ENCODE results near the gene CASK.
"Not testable (repeated sequence)": the region's sequence is repeated elsewhere in the genome, so short reads cannot be mapped to it uniquely, and the experiment has no call there.

CASK gene

DNA sequence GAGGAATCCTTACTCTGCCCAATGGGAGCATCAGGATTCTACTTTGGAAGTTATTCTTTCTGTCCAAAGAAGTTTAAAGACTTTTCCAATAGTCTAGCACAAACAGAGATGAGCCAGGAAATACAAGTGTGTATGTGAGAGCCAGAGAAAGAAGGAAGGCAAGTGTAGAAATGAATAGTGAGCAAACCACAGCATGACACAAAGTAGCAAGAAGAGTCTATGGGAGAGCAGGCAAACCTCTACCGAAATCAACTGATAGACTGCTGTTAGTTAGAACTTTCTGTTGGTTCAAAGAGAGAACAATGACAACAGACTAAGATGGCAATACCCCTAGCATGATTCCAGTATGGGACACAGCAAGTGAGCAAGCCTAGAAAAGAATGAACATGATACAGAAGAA, 250.7 kb downstream of the CASK start:
- H3K27ac Mint-ChIP-seq: no peak overlapping the region
- peaks cover 14% of the 10 kb centered on the region for H3K36me3 Mint-ChIP-seq
- no peaks in the 10 kb centered on the region for H3K27me3 Mint-ChIP-seq
- no peaks in the 10 kb centered on the region for H3K9me3 Mint-ChIP-seq
- H3K4me3 Mint-ChIP-seq: no peak overlapping the region
- H3K4me1 Mint-ChIP-seq: peaks cover 11% of the 10 kb centered on the region

- Mint-ChIP-seq H3K27ac (no peak overlapping the region), H3K4me3 (no peak overlapping the region), H3K4me1 (peaks cover 24% of the 10 kb centered on the region), H3K36me3 (peaks cover 8% of the 10 kb centered on the region), H3K27me3 (no peaks in the 10 kb centered on the region), H3K9me3 (no peaks in the 10 kb centered on the region)
These were observed 252.3 kb downstream of the CASK start for GRCh38 chrX:41671082-41671481.

- Mint-ChIP-seq H3K9me3 (no peaks in the 10 kb centered on the region), H3K4me3 (no peak overlapping the region), H3K27ac (no peak overlapping the region), H3K27me3 (no peaks in the 10 kb centered on the region), H3K4me1 (peaks cover 30% of the 10 kb centered on the region), H3K36me3 (peaks cover 11% of the 10 kb centered on the region)
These were observed 253.2 kb downstream of the CASK start for GRCh38 chrX:41670112-41670511.

GRCh38 chrX:41667631-41668030, 255.7 kb downstream of the CASK start:
- Mint-ChIP-seq H3K27me3 (no peaks in the 10 kb centered on the region), H3K4me1 (peaks cover 30% of the 10 kb centered on the region), H3K4me3 (peak overlapping the region; percentile 19), H3K9me3 (no peaks in the 10 kb centered on the region), H3K27ac (no peak overlapping the region), H3K36me3 (peaks cover 9% of the 10 kb centered on the region)

- H3K36me3 Mint-ChIP-seq: peaks cover 6% of the 10 kb centered on the region
- H3K27me3 Mint-ChIP-seq: no peaks in the 10 kb centered on the region
- H3K4me1 Mint-ChIP-seq: peaks cover 30% of the 10 kb centered on the region
- H3K9me3 Mint-ChIP-seq: no peaks in the 10 kb centered on the region
- peak overlapping the region; percentile 36 for H3K4me3 Mint-ChIP-seq
- no peak overlapping the region for H3K27ac Mint-ChIP-seq
These were observed 257.1 kb downstream of the CASK start for GRCh38 chrX:41666251-41666650.

DNA sequence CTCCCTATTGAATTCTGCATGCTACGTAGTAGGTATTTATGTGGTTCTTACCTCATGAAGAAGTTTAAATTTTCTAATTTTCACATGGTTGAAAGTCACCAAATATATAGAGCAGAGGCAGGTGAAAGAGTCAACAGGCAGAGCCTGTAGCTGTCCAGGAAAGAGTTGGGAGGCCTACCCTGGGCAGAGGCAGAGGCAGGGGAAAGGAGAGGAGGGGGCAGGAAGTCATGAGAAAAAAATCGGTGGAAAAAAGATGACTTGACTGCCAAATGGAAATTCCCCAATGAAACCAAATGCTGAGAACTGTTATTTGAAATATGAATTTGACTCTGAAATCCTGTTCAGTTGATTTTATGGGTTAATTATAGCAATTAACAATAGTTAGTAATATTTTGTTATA, 257.7 kb downstream of the CASK start:
- no peaks in the 10 kb centered on the region for H3K9me3 Mint-ChIP-seq
- H3K36me3 Mint-ChIP-seq: peaks cover 8% of the 10 kb centered on the region
- peak overlapping the region; percentile 45 for H3K4me3 Mint-ChIP-seq
- peaks cover 30% of the 10 kb centered on the region for H3K4me1 Mint-ChIP-seq
- peak overlapping the region; percentile 53 for H3K27ac Mint-ChIP-seq
- H3K27me3 Mint-ChIP-seq: no peaks in the 10 kb centered on the region

DNA sequence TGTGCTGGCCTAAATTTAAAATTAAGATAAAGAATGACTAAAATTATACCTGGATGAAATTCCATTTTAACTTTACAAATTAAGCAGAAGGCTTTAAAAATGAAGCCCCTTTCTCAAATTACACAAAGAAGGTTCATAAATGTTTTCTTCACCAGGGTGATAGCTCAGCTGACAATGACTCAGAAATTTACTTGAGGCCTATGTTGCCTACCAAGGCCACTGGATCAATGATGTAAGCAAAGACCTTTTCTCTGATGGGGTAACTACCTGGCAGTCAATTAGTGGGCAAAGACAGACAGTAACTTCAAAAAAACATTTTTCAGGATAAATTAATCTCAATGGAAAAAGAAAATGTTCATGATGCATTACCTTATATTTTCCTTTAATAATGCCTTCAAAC, 258.4 kb downstream of the CASK start:
- H3K27ac Mint-ChIP-seq: no peak overlapping the region
- H3K9me3 Mint-ChIP-seq: no peaks in the 10 kb centered on the region
- no peak overlapping the region for H3K4me3 Mint-ChIP-seq
- H3K4me1 Mint-ChIP-seq: peaks cover 28% of the 10 kb centered on the region
- peaks cover 8% of the 10 kb centered on the region for H3K36me3 Mint-ChIP-seq
- H3K27me3 Mint-ChIP-seq: no peaks in the 10 kb centered on the region

GRCh38 chrX:41664375-41664901, 258.9 kb downstream of the CASK start:
- H3K4me3 Mint-ChIP-seq: no peak overlapping the region
- H3K36me3 Mint-ChIP-seq: peaks cover 8% of the 10 kb centered on the region
- peaks cover 27% of the 10 kb centered on the region for H3K4me1 Mint-ChIP-seq
- no peaks in the 10 kb centered on the region for H3K9me3 Mint-ChIP-seq
- no peaks in the 10 kb centered on the region for H3K27me3 Mint-ChIP-seq
- no peak overlapping the region for H3K27ac Mint-ChIP-seq

GRCh38 chrX:41661366-41662095, 261.8 kb downstream of the CASK start:
- Mint-ChIP-seq H3K4me3 (no peak overlapping the region), H3K36me3 (peaks cover 21% of the 10 kb centered on the region), H3K4me1 (peaks cover 10% of the 10 kb centered on the region), H3K9me3 (no peaks in the 10 kb centered on the region), H3K27ac (no peak overlapping the region), H3K27me3 (no peaks in the 10 kb centered on the region)

DNA sequence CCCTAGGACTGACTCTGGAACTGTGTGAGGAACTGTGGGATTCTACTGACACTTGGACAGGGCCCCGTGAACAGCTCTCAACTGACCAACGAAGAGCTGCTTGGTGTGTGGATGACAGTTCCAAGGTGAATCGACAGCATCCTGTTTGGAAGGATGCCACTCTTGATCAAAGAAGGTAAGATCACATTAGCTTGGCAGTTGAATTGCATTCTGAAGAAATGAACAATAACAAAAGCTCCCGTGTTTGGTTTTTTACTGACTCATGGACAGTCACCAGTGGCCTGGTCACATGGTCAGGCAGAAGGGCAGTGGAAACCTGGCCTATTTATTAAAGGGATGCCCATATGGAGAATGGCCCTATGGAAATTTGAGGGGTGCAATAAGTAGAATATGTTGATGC, 267.7 kb downstream of the CASK start:
- Mint-ChIP-seq H3K9me3 (peaks cover 4% of the 10 kb centered on the region), H3K4me1 (no peaks in the 10 kb centered on the region), H3K36me3 (peaks cover 43% of the 10 kb centered on the region), H3K27me3 (no peaks in the 10 kb centered on the region), H3K4me3 (no peak overlapping the region), H3K27ac (no peak overlapping the region)

- Mint-ChIP-seq H3K4me1 (no peaks in the 10 kb centered on the region), H3K27ac (no peak overlapping the region), H3K36me3 (peaks cover 46% of the 10 kb centered on the region), H3K9me3 (peaks cover 4% of the 10 kb centered on the region), H3K27me3 (no peaks in the 10 kb centered on the region), H3K4me3 (no peak overlapping the region)
These were observed 268.3 kb downstream of the CASK start for GRCh38 chrX:41655101-41655500.

DNA sequence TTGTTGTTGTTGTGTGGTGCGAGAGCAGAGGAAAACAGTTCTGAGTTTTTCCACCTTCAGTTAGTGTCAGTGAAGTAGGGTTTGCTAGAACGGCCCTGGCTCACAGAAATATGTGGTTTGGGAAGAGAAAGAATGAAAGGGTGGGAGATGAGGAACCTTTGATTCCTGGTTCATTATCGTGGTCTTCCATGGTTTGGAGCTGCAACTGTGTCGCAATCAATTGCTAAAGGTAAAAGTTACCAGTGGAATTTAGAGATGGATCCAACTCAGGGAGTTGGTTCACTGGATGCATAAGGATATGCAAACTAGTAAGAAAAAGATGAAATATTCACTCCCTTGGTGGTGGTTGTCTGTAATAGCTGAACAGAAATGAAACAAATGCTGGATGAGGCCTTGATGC, 270.2 kb downstream of the CASK start:
- H3K4me1 Mint-ChIP-seq: no peaks in the 10 kb centered on the region
- peaks cover 46% of the 10 kb centered on the region for H3K36me3 Mint-ChIP-seq
- H3K9me3 Mint-ChIP-seq: peaks cover 4% of the 10 kb centered on the region
- H3K4me3 Mint-ChIP-seq: no peak overlapping the region
- H3K27ac Mint-ChIP-seq: no peak overlapping the region
- H3K27me3 Mint-ChIP-seq: no peaks in the 10 kb centered on the region

DNA sequence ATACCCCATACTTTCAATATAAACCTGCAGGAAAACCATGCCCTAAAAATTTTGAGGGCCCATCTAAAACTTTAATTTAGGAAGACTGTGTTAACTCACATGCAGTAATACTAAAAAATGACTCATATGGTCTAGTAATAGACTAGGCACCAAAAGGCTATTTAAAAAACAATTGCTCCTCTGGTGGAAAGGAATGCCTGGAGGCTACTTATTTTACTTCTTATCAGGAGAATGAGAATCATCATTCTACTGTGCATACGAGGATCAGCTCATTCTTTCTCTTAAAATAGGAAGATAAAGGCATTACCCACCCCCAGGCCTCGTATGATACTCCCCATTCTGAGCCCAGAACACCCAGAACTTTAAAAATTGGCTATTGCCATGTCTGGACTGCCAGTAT, 277.2 kb downstream of the CASK start:
- H3K4me1 Mint-ChIP-seq, H3K9me3 Mint-ChIP-seq, H3K4me3 Mint-ChIP-seq, H3K27me3 Mint-ChIP-seq, H3K27ac Mint-ChIP-seq: not testable (repeated sequence)
- H3K36me3 Mint-ChIP-seq: peaks cover 20% of the 10 kb centered on the region

GRCh38 chrX:41634284-41634683, 289.1 kb downstream of the CASK start:
- Mint-ChIP-seq H3K9me3 (no peaks in the 10 kb centered on the region), H3K36me3 (peaks cover 3% of the 10 kb centered on the region), H3K4me3 (no peak overlapping the region), H3K27ac (no peak overlapping the region), H3K4me1 (no peaks in the 10 kb centered on the region), H3K27me3 (no peaks in the 10 kb centered on the region)

DNA sequence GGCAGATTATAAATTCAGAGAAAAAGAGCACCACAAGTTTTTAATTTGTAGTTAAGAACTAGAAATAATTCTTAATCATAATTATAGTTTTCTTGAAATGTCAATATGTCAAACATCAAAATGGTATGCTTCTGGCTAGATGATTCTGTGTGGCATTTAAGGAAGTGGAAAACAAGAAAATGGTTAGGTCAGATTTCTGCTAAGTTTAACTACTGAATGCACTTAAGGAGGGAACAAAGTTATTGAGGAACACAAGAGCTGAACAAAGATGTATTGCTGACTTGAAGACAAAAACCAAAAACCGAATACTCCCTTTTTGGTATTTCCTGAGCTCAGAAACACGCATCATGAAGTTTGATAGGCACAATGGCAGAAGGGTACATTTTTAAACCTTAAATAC, 293.3 kb downstream of the CASK start:
- Mint-ChIP-seq H3K27ac (no peak overlapping the region), H3K9me3 (no peaks in the 10 kb centered on the region), H3K4me1 (no peaks in the 10 kb centered on the region), H3K4me3 (no peak overlapping the region), H3K36me3 (peaks cover 5% of the 10 kb centered on the region), H3K27me3 (no peaks in the 10 kb centered on the region)

GRCh38 chrX:41629539-41629938, 293.8 kb downstream of the CASK start:
- Mint-ChIP-seq H3K36me3 (peaks cover 8% of the 10 kb centered on the region), H3K27me3 (no peaks in the 10 kb centered on the region), H3K27ac (no peak overlapping the region), H3K9me3 (no peaks in the 10 kb centered on the region), H3K4me3 (no peak overlapping the region), H3K4me1 (no peaks in the 10 kb centered on the region)

DNA sequence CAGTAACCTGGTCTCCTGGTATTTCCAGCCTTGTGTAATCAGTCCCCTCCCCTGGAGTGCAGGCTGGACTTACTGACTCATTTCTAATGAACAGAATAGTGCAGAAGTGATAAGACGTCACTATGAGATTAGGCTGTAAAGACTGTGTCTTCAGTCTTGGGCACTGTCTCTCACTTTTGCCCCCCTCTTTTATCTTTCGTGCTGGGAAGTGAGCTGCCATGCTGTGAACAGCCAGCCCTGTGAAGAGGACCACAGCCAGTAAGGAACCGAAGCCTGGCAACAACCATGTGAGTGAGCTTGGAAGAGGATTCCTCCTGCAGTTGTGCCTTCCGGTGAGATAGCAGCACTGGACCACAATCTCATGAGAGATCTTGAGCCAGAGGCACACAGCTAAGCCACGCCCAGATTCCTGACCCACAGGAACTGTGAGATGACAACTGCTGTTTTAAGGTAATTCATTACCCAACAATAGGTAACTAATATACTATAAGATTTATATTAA, 302.1 kb downstream of the CASK start:
- Mint-ChIP-seq H3K9me3 (no peaks in the 10 kb centered on the region), H3K36me3 (peaks cover 13% of the 10 kb centered on the region), H3K4me1 (no peaks in the 10 kb centered on the region), H3K4me3 (no peak overlapping the region), H3K27me3 (no peaks in the 10 kb centered on the region), H3K27ac (no peak overlapping the region)

All from activated naive CD4-positive, alpha-beta T cell treated with anti-CD3 and anti-CD28 coated beads, Interleukin-2, amount 50 U/mL, for 24 hours (primary cell).